Endothelial cell of umbilical vein (primary cell): Measurements from ENCODE around the gene ASCL3. TPM values are rescaled to one million over a fixed set of nuclear protein-coding genes. Genes with fewer than 3 reads are reported as not detected.

ENCODE experiments used
- BruUV-seq: library from RNA; stranded (reverse); fragments of 400-500 nt; replicated peaks from 2 replicates; lab custom pipeline; 2021; lab: Mats Ljungman, UMichigan
- CTCF ChIA-PET: fragments of 300-600, 350-600 bp; sonication (Branson Sonifier 250); formaldehyde crosslinking; loops from one replicate; lab custom pipeline; 2021; ENCODE audit warnings: antibody characterized with exemption, inconsistent platforms; lab: Charles Lee
- POLR2A ChIA-PET: fragments of 300-600, 350-600 bp; sonication (Branson Sonifier 250); formaldehyde crosslinking; loops from one replicate; lab custom pipeline; 2021; ENCODE audit warnings: antibody characterized with exemption, inconsistent platforms; lab: Charles Lee
- DNase-seq: peaks from one replicate; pipeline ENCODE4 v3.0.0-alpha.2; 2011; ENCODE audit warnings: low read depth, low spot score
- FAIRE-seq: peaks from 2 replicates; lab custom pipeline; 2011; peaks lifted over from hg19 to GRCh38; lab: Jason Lieb, UNC
- H2AFZ ChIP-seq: 2 replicates; pipeline ENCODE4 v1.6.0; 2012; ENCODE audit warnings: low read depth, low read length, control low read depth, inconsistent platforms
- H3K27ac ChIP-seq: 2 replicates; pipeline ENCODE4 v1.5.1; 2011; ENCODE audit warnings: low read depth, mild to moderate bottlenecking, control low read depth, low read length, moderate library complexity; ENCODE audit not compliant: insufficient read depth
- H3K27me3 ChIP-seq, 2 experiments: 2 replicates each; pipeline versions ENCODE4 v1.6.0 to v1.6.1; 2011; ENCODE audit warnings: low read length in 2 of 2, mixed read lengths in 1 of 2; ENCODE audit not compliant: control insufficient read depth in 2 of 2, insufficient read depth in 2 of 2
- H3K36me3 ChIP-seq, 2 experiments: 2 replicates in 1 of 2; 3 replicates in 1 of 2; pipeline ENCODE4 v1.5.1; 2011; ENCODE audit warnings: low read length in 2 of 2, mild to moderate bottlenecking in 1 of 2, moderate library complexity in 1 of 2; ENCODE audit not compliant: control insufficient read depth in 2 of 2, insufficient read depth in 2 of 2; ENCODE audit errors: extremely low read depth in 1 of 2
- H3K4me1 ChIP-seq: 3 replicates; pipeline ENCODE4 v1.5.1; 2011; ENCODE audit warnings: mild to moderate bottlenecking, low read length; ENCODE audit not compliant: control insufficient read depth, insufficient read depth; ENCODE audit errors: extremely low read depth
- H3K4me2 ChIP-seq: 2 replicates; pipeline ENCODE4 v1.6.1; 2011; ENCODE audit warnings: low read length, control low read depth, mixed read lengths; ENCODE audit not compliant: insufficient read depth
- H3K4me3 ChIP-seq, 3 experiments: fragments of 200-600 bp in 1 of 3; sonication (generic), shearing (Covaris generic) in 1 of 3; replicated peaks in 1 of 3; 2 replicates each; pipeline ENCODE4 v1.5.1; 2011 to 2016; ENCODE audit warnings: control low read depth in 3 of 3, low read length in 3 of 3, mild to moderate bottlenecking in 2 of 3, inconsistent platforms in 1 of 3, low read depth in 1 of 3, moderate library complexity in 1 of 3; ENCODE audit not compliant: insufficient read depth in 1 of 3
- H3K79me2 ChIP-seq: 2 replicates; pipeline ENCODE4 v1.6.0; 2012; ENCODE audit warnings: low read length, inconsistent platforms; ENCODE audit not compliant: control insufficient read depth, insufficient read depth
- H3K9ac ChIP-seq: replicated peaks from 2 replicates; pipeline ENCODE3; 2011; ENCODE audit warnings: low read length, control low read depth; ENCODE audit not compliant: insufficient read depth; ENCODE audit errors: extremely low read depth
- H3K9me1 ChIP-seq: replicated peaks from 3 replicates; pipeline ENCODE4 v1.6.0; 2011; ENCODE audit warnings: mild to moderate bottlenecking, low read length; ENCODE audit not compliant: control insufficient read depth, insufficient read depth; ENCODE audit errors: extremely low read depth
- H3K9me3 ChIP-seq: replicated peaks from 2 replicates; pipeline ENCODE4 v1.5.1; 2012; ENCODE audit warnings: low read length, inconsistent platforms; ENCODE audit not compliant: control insufficient read depth, insufficient read depth
- H4K20me1 ChIP-seq: replicated peaks from 2 replicates; pipeline ENCODE3; 2011; ENCODE audit warnings: mild to moderate bottlenecking, low read length; ENCODE audit not compliant: control insufficient read depth, insufficient read depth; ENCODE audit errors: extremely low read depth
- EZH2 ChIP-seq: IDR thresholded peaks from 2 replicates; pipeline ENCODE4 v1.6.1; 2012; ENCODE audit warnings: borderline replicate concordance, low read depth, mild to moderate bottlenecking, moderate library complexity, low read length, inconsistent platforms; ENCODE audit not compliant: severe bottlenecking
- FOS ChIP-seq: IDR thresholded peaks from 2 replicates; pipeline ENCODE4 v1.6.1; 2011; ENCODE audit warnings: mild to moderate bottlenecking, low read length, moderate library complexity, borderline replicate concordance; ENCODE audit not compliant: insufficient read depth
- GATA2 ChIP-seq: IDR thresholded peaks from 2 replicates; pipeline ENCODE4 v1.7.0; 2011; ENCODE audit warnings: low read depth, mild to moderate bottlenecking, moderate library complexity, mixed read lengths, low read length; ENCODE audit not compliant: insufficient read length, insufficient read depth
- JUN ChIP-seq: IDR thresholded peaks from 2 replicates; pipeline ENCODE4 v1.6.1; 2011; ENCODE audit warnings: borderline replicate concordance, low read depth; ENCODE audit not compliant: insufficient read length, insufficient read depth
- MYC ChIP-seq: IDR thresholded peaks from one replicate; pipeline ENCODE4 v1.6.1; 2011; ENCODE audit warnings: mild to moderate bottlenecking, low read depth, low read length
- POLR2A ChIP-seq: IDR thresholded peaks from 2 replicates; pipeline ENCODE4 v1.6.1; 2012; ENCODE audit warnings: low read depth, mild to moderate bottlenecking, control low read depth, low read length
- POLR2AphosphoS5 ChIP-seq: IDR thresholded peaks from 2 replicates; pipeline ENCODE4 v1.6.1; 2012; ENCODE audit warnings: low read depth, mild to moderate bottlenecking, control low read depth, low read length, moderate library complexity; ENCODE audit not compliant: insufficient read depth
- dilution Hi-C: fragments of 300-500 bp; cut with MboI; formaldehyde crosslinking; loops from one replicate; pipeline ENCODE4 v1.15.0; 2019; ENCODE audit warnings: low sequenced_read_pairs; ENCODE audit not compliant: extremely low pct_ligation_motif_present
- intact Hi-C: fragments of 100-400 bp; cut with micrococcal nuclease; formaldehyde crosslinking; loops from one replicate; pipeline ENCODE4 v1.10.0; 2022
- polyA plus RNA-seq, 4 experiments: library from polyadenylated mRNA; depleted of rRNA in 3 of 4; stranded (reverse) in 3 of 4; unstranded in 1 of 4; fragments of >200 nt; gene quantifications; 2 replicates each; pipeline versions ENCODE4 v1.2.1 to v1.2.3, GENCODE V29; 2011 to 2012; ENCODE audit warnings: missing spikeins in 1 of 4
- total RNA-seq: library from RNA; stranded (reverse); gene quantifications from 2 replicates; pipeline ENCODE4 v1.2.3, GENCODE V29; 2021
- TF ChIP-seq, protein P1 (sequence below), 2 donors: IDR thresholded peaks; 1 replicate in 1 of 2; 2 replicates in 1 of 2; pipeline ENCODE4 v1.5.1; 2011; ENCODE audit warnings: low read length in 2 of 2, mild to moderate bottlenecking in 2 of 2, moderate library complexity in 2 of 2, control low read depth in 1 of 2, inconsistent platforms in 1 of 2, low read depth in 1 of 2; ENCODE audit not compliant: insufficient read depth in 1 of 2; ENCODE audit errors: extremely low read depth in 1 of 2
- TF ChIP-seq, protein P2 (sequence below): IDR thresholded peaks from 2 replicates; pipeline ENCODE4 v1.6.1; 2011; ENCODE audit not compliant: insufficient read depth, insufficient read length

Gene ASCL3
- total and polyA plus RNA-seq, 2 donors (not counting 3 experiments of a cell fraction or from before 2014, with no cell fraction given) = not detected

DNA sequence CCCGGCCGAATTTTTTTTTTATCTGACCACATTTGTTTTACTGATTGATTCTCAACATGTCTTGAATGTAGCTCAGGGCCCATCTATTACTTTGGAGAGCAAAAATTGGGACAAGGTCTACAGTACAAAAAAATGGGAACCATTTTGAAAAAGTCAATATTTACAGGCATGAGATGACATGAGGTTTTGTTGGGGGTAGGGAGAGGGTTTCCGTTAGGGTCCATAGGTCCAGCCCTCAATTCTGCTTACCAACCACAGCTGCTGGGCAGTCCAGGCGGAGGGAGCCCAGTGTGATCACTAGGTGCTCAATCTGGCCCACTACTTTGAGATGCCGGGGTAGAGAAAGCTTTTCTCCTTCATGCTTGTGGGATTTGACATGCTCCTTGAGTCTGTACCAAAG lies 42.6 kb upstream of the ASCL3 start:
- dilution Hi-C loops (no loop called here), intact Hi-C loops (no loop called here)
- no peaks in the 10 kb centered on the region for H3K79me2 ChIP-seq
- no peak overlapping the region for H3K27ac ChIP-seq
- FAIRE-seq (no peak), DNase-seq (no peak)
- ChIA-PET CTCF (interaction anchor here (0.7 to 1.1 kb wide), 2 partner anchors 21 to 152 kb away, joined by 3 read pairs; no protein-coding TSS in a partner anchor), POLR2A (no interaction called here)
- H4K20me1 ChIP-seq = no peaks in the 10 kb centered on the region
- no peaks in the 10 kb centered on the region for H3K9me3 ChIP-seq
- no peak overlapping the region for H3K4me3 ChIP-seq
- H2AFZ ChIP-seq = no peak overlapping the region
- no peaks in the 10 kb centered on the region for H3K9me1 ChIP-seq
- H3K9ac ChIP-seq = no peak overlapping the region
- no peaks in the 10 kb centered on the region for H3K36me3 ChIP-seq
- no peak overlapping the region for H3K4me2 ChIP-seq
- H3K27me3 ChIP-seq = no peaks in the 10 kb centered on the region
- H3K4me1 ChIP-seq = no peaks in the 10 kb centered on the region
- TF ChIP-seq GATA2 (no peak), FOS (no peak), EZH2 (no peak), POLR2AphosphoS5 (no peak), JUN (no peak), MYC (no peak), POLR2A (no peak)
- TF ChIP-seq, protein P1, sequence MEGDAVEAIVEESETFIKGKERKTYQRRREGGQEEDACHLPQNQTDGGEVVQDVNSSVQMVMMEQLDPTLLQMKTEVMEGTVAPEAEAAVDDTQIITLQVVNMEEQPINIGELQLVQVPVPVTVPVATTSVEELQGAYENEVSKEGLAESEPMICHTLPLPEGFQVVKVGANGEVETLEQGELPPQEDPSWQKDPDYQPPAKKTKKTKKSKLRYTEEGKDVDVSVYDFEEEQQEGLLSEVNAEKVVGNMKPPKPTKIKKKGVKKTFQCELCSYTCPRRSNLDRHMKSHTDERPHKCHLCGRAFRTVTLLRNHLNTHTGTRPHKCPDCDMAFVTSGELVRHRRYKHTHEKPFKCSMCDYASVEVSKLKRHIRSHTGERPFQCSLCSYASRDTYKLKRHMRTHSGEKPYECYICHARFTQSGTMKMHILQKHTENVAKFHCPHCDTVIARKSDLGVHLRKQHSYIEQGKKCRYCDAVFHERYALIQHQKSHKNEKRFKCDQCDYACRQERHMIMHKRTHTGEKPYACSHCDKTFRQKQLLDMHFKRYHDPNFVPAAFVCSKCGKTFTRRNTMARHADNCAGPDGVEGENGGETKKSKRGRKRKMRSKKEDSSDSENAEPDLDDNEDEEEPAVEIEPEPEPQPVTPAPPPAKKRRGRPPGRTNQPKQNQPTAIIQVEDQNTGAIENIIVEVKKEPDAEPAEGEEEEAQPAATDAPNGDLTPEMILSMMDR (IDR thresholded peaks at IDR 0.05; ENCODE audit: extremely low read depth in 1 of 2, insufficient read depth in 1 of 2, low read depth in 1 of 2, low read length in 2 of 2) = no peak
- TF ChIP-seq, protein P2, sequence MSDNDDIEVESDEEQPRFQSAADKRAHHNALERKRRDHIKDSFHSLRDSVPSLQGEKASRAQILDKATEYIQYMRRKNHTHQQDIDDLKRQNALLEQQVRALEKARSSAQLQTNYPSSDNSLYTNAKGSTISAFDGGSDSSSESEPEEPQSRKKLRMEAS = no peak
- BruUV-seq = no TSS peak
